Neuron (in vitro differentiated cells): ENCODE data around the gene PTGIR.

ENCODE experiments used
- H2AFZ ChIP-seq: one replicate; pipeline ENCODE4 v1.6.1; 2013; ENCODE audit warnings: low read depth, mild to moderate bottlenecking, inconsistent platforms, low read length, moderate library complexity
- H3K27me3 ChIP-seq: one replicate; pipeline ENCODE4 v1.6.1; 2013; ENCODE audit warnings: low read length; ENCODE audit not compliant: insufficient read depth
- H3K36me3 ChIP-seq: one replicate; pipeline ENCODE4 v1.6.1; 2013; ENCODE audit warnings: low read length; ENCODE audit not compliant: insufficient read depth
- H3K4me1 ChIP-seq: one replicate; pipeline ENCODE4 v1.6.1; 2013; ENCODE audit warnings: low read length; ENCODE audit not compliant: insufficient read depth
- H3K4me3 ChIP-seq: 2 replicates; pipeline ENCODE4 v1.5.1; 2013; ENCODE audit warnings: mild to moderate bottlenecking, low read length, moderate library complexity
- H3K9me3 ChIP-seq: one replicate; pipeline ENCODE4 v1.6.1; 2013; ENCODE audit warnings: low read length

The PTGIR gene

DNA sequence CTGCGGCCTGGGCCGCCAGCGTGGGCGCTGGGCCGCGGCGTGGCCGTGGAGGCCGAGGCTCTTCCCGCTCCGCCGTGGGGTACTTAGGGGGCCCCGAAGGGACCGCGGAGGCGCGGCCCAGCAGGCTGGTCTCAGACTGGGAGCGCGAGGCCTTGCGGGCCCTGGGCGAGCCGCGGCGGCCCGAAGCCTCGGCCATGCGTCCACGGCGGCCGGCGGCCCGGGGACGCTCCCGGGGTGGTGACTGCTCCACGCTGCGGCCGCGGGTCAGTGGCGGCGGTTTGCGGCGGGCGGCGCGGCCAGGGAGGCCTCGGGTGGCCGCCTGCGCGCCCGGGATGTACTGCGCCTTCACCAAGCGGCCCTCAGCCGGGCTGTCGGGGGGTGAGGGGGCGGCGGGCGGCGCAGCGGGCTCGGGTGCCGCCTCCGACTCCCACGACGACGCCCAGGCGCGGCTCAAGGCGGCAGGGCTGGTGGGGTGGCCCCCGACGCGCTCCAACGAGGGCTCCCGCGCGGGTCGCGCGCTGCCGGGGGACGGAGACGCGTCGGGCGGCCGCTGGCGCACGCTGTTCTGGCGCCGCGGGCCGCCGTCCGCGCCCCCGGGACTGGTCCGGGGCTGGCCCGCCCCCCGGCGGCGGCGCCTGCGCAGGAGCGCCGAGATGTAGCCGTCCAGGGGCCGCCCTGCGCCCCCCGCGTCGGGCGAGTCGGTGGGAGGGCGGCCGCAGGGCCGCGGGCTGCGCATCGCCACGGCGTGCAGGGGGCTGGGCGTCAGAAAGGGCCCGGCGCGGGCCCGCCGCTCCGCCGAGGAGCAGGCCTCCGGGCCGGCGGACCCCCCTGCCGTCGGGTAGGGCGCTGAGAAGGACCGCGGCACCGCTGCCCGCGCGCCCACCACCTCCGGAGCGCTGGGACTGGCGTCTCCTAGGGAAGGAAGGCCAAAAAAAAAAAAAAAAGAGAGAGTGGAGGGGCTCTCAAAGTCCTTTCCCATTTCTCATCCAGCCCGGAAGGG lies 24.4 kb upstream of the PTGIR start:
- Histone ChIP-seq H2AFZ (no peak overlapping the region), H3K4me3 (no peak overlapping the region), H3K4me1 (peaks cover 6% of the 10 kb centered on the region), H3K27me3 (no peaks in the 10 kb centered on the region), H3K36me3 (no peaks in the 10 kb centered on the region), H3K9me3 (peaks cover 11% of the 10 kb centered on the region)

DNA sequence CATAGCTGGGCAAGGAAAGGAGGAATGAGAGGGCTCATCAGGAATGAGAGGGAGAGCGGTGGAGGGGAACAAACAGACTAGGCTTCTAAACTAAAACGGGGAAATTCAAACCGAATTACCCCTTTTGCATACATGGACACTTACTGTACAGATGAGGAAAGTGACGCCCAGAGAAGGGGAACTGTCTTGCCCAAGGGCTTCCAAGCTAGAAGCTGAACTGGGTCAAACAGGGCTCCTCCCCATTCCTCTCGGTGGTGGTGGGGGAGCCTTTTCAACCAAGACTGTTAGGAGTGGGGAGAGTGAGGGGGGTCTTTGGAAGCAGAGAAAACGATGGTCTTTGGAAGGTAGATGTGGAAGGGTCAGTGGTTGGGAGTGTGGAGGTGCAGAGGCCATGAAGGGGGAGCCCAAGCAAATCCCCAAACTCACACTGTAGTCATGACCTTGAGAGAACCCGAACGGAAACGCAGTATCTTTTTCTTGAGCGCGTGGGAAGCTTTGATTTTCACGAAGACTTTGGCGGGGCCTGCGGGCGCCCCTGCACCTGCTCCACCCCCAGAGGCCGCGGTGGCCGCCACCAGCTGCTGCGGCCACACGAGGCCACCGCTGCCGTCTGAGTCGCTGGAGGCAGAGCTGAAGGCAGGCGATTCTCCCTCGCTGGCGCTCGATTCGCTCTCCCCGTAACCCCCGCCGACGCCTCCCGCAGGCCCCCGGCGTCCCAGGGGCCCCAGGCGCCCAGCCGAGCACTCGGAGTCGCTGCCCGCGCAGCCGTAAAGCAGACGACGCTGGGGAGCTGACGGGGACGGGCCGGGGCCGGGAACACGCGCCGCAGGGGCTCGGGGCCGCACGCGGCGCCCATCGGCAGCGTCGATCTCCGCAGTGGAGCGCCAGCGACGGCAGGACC lies 23.4 kb upstream of the PTGIR start:
- Histone ChIP-seq H3K9me3 (peaks cover 11% of the 10 kb centered on the region), H2AFZ (no peak overlapping the region), H3K27me3 (no peaks in the 10 kb centered on the region), H3K4me1 (no peaks in the 10 kb centered on the region), H3K4me3 (no peak overlapping the region), H3K36me3 (no peaks in the 10 kb centered on the region)

DNA sequence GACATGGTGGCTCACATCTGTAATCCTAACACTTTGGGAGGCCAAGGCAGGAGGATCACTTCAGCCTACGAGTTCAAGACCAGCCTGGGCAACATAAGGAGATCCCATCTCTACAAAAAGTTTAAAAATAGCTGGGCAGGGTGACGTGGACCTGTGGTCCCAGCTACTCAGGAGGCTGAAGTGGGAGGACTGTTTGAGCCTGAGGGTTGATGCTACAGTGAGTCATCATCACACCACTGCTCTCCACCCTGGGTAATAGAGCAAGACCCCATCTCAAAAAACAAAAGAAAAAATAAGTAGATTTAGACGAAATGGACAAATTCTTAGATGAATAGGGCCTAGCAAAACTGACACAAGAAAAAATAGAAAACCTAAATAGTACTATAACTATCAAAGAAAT lies 21.5 kb upstream of the PTGIR start:
- Histone ChIP-seq H3K36me3 (no peaks in the 10 kb centered on the region), H3K9me3 (peaks cover 11% of the 10 kb centered on the region), H3K4me3 (no peak overlapping the region), H2AFZ (no peak overlapping the region), H3K27me3 (no peaks in the 10 kb centered on the region), H3K4me1 (no peaks in the 10 kb centered on the region)

DNA sequence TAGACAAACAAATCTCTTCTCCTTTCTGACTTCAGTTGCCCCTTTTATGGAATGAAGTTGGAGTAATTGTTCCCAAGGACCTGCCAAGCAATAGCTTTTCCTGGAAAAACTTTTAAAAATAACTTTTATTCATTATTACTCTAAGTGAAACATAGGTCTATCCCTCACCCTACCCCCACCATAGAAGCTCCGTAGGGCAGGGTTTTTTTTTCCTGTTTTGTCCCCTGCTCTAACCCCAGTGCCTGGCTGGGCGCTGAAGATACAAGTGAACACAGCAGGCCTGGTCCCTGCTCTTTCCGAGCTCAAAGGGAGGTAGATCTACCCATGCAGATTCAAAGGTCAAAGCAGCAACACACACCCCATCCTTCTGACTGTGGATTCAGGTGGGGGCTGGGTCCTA lies 19.8 kb upstream of the PTGIR start:
- H3K36me3 ChIP-seq = no peaks in the 10 kb centered on the region
- peaks cover 11% of the 10 kb centered on the region for H3K9me3 ChIP-seq
- peaks cover 9% of the 10 kb centered on the region for H3K27me3 ChIP-seq
- no peak overlapping the region for H2AFZ ChIP-seq
- H3K4me1 ChIP-seq = peaks cover 3% of the 10 kb centered on the region
- H3K4me3 ChIP-seq = no peak overlapping the region

DNA sequence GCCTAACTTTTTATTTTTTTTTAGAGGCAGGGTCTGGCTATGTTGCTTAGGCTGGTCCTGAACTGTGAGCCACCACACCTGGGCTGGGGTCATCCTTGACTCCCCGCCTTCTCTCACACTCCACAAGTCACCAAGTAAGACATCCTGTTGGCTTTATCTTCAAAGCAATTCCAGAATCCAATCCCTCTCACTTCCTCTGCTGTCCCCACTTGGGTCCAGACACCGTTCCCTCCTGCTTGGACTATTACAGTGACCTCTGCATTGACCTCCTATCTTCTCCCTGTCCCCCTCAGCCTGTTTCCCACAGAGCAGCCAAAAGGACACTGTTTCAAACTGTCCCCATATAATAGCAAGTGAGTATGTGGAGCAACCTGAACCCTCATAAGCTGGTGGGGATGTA lies 15.8 kb upstream of the PTGIR start:
- no peaks in the 10 kb centered on the region for H3K9me3 ChIP-seq
- peaks cover 17% of the 10 kb centered on the region for H3K27me3 ChIP-seq

DNA sequence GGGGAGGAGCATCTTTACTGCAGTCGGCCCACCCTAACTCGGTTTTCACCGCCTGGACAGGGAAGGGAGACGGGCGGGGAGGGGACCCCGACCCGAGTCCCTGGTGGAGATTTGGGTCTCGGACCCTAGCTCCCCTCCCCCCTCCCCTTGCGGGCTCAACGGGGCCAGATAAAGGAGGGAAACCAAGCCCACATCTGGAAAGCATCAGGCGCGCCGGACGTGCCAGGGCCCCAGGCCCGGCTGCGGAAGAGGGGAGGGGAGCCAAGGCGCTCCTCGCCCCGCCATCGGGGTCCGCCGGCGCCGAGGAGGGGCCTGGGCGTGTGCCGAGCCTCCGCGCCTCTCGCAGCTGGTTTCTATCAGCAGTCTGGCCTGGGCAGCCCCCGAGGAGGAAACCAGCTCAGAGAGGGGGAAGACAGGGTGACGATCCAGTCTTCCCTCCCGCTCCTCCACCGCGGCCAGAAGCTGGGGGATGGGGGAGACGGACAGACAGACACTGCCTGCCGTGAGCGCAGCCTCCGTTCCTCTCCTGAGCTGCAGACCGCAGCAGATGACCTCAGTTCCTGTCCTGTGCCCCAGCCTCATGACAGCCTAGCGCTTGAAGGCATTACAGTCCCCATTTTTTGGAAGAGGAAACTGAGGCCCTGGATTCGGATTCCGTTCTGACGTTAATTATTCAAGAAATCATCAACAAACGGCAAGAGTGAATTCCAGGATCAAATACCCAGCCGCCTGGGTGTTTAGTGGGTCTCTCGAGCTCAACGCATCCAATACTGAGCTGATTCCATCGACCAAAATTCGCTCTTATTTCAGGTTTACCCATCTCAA lies 14.7 kb upstream of the PTGIR start:
- no peaks in the 10 kb centered on the region for H3K36me3 ChIP-seq
- peaks cover 30% of the 10 kb centered on the region for H3K4me1 ChIP-seq
- H2AFZ ChIP-seq = peak overlapping the region; percentile 31
- H3K27me3 ChIP-seq = peaks cover 24% of the 10 kb centered on the region
- peak overlapping the region; percentile 47 for H3K4me3 ChIP-seq
- no peaks in the 10 kb centered on the region for H3K9me3 ChIP-seq

More for the DNA sequence above, 15.8 kb upstream of the PTGIR start:
- H3K4me1 ChIP-seq = peaks cover 25% of the 10 kb centered on the region
- H3K36me3 ChIP-seq = no peaks in the 10 kb centered on the region
- no peak overlapping the region for H3K4me3 ChIP-seq
- no peak overlapping the region for H2AFZ ChIP-seq

DNA sequence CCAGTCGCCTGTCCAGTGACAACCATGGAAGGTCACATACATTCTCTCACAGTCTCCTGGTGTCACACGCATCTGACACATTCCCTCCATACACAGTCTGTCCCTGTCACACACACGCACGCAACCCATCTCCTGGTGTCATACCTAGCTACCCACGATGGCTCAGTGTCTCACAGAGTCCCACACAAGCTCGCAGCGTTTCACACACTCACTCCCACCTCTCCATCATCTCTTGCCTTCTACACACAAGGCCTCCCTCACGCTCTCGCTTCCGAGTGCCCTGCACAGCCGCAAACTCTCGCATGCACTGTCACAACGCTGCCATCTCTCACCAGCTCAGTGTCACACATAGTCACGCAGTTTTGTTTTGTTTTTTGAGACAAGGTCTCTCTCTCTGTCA lies 12.3 kb upstream of the PTGIR start:
- Histone ChIP-seq H3K27me3 (peaks cover 36% of the 10 kb centered on the region), H3K9me3 (no peaks in the 10 kb centered on the region), H2AFZ (no peak overlapping the region), H3K4me3 (no peak overlapping the region), H3K4me1 (peaks cover 37% of the 10 kb centered on the region), H3K36me3 (no peaks in the 10 kb centered on the region)

DNA sequence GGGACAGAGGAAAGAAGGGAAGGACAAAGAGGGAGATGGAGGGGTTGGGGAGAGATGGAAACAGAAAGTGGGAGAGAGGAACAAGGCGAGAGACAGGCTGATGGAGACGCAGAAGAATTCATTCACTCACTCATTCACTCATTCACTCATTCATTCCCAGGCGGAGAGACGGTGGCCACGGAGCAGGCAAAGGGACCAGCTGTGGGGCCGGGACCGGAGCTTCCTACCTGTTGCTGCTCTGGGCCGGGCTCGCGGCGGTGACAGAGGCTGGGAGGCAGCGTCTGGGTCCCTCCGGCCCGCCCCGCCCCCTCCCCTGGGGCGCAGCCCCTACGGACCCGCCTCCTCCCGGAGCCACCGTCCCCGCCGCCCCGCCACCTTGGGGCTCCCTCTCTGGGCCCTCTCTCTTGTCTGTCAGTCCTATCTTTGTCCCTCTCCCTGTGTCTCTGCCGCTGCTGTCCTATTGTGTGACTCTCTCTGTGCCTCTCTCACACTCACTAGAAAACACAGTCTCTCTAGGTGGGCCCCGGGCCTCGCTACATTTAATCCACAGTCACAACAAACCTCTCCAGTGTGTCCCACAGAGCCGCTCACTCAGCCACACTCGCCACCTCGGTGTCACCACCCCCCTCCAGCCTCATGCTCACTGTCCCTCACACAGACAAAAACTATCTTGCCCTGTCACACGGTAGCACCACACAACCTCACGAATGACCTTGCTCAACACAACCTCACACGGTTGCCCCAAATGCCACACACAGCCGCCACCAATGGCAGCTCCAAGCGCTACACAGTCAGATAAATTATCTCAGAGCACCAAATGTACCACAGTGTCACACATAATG lies 11.3 kb upstream of the PTGIR start, which contains the start of gene GNG8:
Gene GNG8, minus strand, starts transcription at position 283 of the 842 bp plus-strand sequence. CDS start 1,520 bp downstream, outside the sequence.
- H3K27me3 ChIP-seq = peaks cover 36% of the 10 kb centered on the region
- no peaks in the 10 kb centered on the region for H3K9me3 ChIP-seq
- H2AFZ ChIP-seq = no peak within 1 kb of the TSS
- H3K36me3 ChIP-seq = no peaks in the 10 kb centered on the region
- no peak within 1 kb of the TSS for H3K4me3 ChIP-seq
- H3K4me1 ChIP-seq = peaks cover 43% of the 10 kb centered on the region

DNA sequence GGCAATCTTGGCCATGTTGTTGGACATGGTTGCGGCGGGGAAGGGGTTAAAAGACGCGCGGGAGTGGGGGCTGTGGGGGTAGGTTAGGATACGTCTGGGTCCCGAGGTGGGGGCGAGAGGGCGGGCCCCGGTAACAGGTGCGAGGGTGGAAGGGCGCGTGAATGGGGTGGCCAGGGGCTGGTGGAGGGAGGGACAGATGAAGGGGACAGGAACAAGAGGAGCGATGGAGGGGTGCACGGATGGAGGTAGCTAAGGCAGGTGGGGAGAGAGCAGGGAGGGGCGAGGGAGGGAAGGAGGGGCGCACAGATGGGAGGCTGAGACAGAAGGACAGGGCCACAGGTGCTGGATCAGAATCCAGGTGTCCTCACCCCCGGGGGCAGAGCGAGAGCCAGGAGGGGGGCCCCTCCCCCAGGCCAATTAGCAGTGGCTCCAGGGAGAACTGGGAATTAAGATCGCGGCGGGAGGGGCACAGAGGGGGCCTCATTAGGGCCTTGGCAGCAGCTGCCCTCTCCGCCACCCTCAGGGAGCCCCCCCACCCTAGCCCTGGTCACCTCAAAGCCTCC lies 9.8 kb upstream of the PTGIR start:
- H3K36me3 ChIP-seq = no peaks in the 10 kb centered on the region
- H3K9me3 ChIP-seq = no peaks in the 10 kb centered on the region
- H2AFZ ChIP-seq = no peak overlapping the region
- H3K27me3 ChIP-seq = peaks cover 27% of the 10 kb centered on the region
- no peak overlapping the region for H3K4me3 ChIP-seq
- peaks cover 47% of the 10 kb centered on the region for H3K4me1 ChIP-seq

DNA sequence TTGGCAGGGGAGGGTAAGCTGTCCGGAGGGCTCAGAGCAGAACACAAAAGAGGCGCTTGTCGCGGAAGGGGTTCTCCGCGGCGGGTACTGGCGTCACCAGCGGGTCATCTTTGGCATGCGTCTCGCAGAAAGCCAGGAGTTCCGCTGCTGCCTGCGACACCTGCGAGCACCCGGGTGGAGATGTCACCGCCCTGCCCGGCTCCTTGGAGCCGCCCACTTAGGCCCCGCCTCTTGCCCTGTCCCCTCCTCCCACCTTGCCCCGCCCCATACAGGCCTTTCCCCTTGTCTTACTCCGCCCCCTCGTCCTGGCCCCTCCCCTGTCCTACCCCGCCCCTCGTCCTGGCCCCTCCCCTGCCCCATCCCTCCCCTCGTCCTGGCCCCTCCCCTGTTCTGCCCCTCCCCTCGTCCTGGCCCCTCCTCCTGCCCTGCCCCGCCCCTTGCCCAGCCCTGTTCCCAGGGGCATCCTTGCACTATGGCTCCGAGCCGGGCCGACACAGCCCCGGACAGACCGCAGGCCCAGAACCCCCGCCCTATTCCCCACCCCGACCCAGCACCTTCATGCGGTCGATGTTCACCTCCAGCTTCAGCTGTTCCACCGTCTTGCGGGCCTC lies 9.3 kb upstream of the PTGIR start:
- Histone ChIP-seq H2AFZ (no peak overlapping the region), H3K4me1 (peaks cover 42% of the 10 kb centered on the region), H3K4me3 (no peak overlapping the region), H3K27me3 (peaks cover 26% of the 10 kb centered on the region), H3K9me3 (no peaks in the 10 kb centered on the region), H3K36me3 (no peaks in the 10 kb centered on the region)

DNA sequence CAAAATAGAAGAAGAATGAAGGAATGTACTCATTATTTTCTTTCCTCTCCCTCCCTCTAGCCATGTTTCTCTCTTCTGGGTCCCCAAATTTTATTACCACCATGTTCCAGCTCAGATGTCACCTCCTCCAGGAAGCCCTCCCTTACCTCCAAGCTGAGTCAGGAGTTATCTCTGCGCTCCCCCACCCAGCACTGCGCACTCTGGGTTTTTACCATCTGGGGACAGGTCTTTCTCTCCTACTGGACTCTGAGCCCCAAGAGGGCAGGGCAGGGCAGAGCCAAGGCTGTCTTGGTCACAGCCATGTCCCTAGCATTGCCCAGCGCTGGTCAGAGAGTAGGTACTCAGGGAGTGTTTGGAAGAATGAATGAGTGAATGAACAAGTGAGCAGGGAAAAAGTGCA lies 8.2 kb upstream of the PTGIR start:
- Histone ChIP-seq H3K27me3 (peaks cover 26% of the 10 kb centered on the region), H3K4me1 (peaks cover 35% of the 10 kb centered on the region), H3K9me3 (no peaks in the 10 kb centered on the region)

More for the DNA sequence above, 8.2 kb upstream of the PTGIR start:
- no peak overlapping the region for H2AFZ ChIP-seq
- H3K4me3 ChIP-seq = no peak overlapping the region
- no peaks in the 10 kb centered on the region for H3K36me3 ChIP-seq
